Trophoblast cell (in vitro differentiated cells and primary cell): ENCODE results near the gene EPHA1.

ENCODE experiments used
- DNase-seq, 2 donors: peaks; one replicate each; pipeline ENCODE4 v3.0.0-alpha.2; 2016
- H2AFZ ChIP-seq: 2 replicates; pipeline ENCODE4 v1.6.1; 2013; ENCODE audit warnings: low read length, moderate library complexity, mild to moderate bottlenecking; ENCODE audit not compliant: insufficient read depth, poor library complexity
- H2AK5ac ChIP-seq: 2 replicates; pipeline ENCODE4 v1.6.1; 2013; ENCODE audit warnings: mild to moderate bottlenecking, low read length
- H2BK120ac ChIP-seq: 2 replicates; pipeline ENCODE4 v1.6.1; 2013; ENCODE audit warnings: low read length, mild to moderate bottlenecking, moderate library complexity; ENCODE audit not compliant: insufficient read depth, poor library complexity
- H2BK12ac ChIP-seq: 2 replicates; pipeline ENCODE4 v1.6.1; 2013; ENCODE audit warnings: mild to moderate bottlenecking, low read length, moderate library complexity
- H2BK5ac ChIP-seq: 2 replicates; pipeline ENCODE4 v1.6.1; 2013; ENCODE audit warnings: low read length, low read depth, moderate library complexity, mild to moderate bottlenecking; ENCODE audit not compliant: poor library complexity
- H3K14ac ChIP-seq: 2 replicates; pipeline ENCODE4 v1.6.1; 2013; ENCODE audit warnings: mild to moderate bottlenecking, low read length
- H3K18ac ChIP-seq: 2 replicates; pipeline ENCODE4 v1.6.1; 2013; ENCODE audit warnings: mild to moderate bottlenecking, low read length
- H3K23ac ChIP-seq: 2 replicates; pipeline ENCODE4 v1.6.1; 2013; ENCODE audit warnings: low read length
- H3K27ac ChIP-seq: 2 replicates; pipeline ENCODE4 v1.5.1; 2013; ENCODE audit warnings: low read depth, mild to moderate bottlenecking, inconsistent platforms, low read length, moderate library complexity
- H3K27me3 ChIP-seq: 2 replicates; pipeline ENCODE4 v1.6.1; 2013; ENCODE audit warnings: inconsistent platforms, mild to moderate bottlenecking, low read length, moderate library complexity; ENCODE audit not compliant: insufficient read depth
- H3K36me3 ChIP-seq, 2 experiments: 1 replicate in 1 of 2; 2 replicates in 1 of 2; pipeline ENCODE4 v1.6.1; 2013; ENCODE audit warnings: low read length in 2 of 2, mild to moderate bottlenecking in 2 of 2, moderate library complexity in 1 of 2; ENCODE audit not compliant: insufficient read depth in 2 of 2, control insufficient read depth in 1 of 2
- H3K4ac ChIP-seq: 2 replicates; pipeline ENCODE4 v1.6.1; 2013; ENCODE audit warnings: low read depth, mild to moderate bottlenecking, low read length, moderate library complexity
- H3K4me1 ChIP-seq, 2 experiments: 1 replicate in 1 of 2; 2 replicates in 1 of 2; pipeline ENCODE4 v1.6.1; 2013; ENCODE audit warnings: low read length in 2 of 2, mild to moderate bottlenecking in 2 of 2, moderate library complexity in 1 of 2; ENCODE audit not compliant: insufficient read depth in 2 of 2, control insufficient read depth in 1 of 2
- H3K4me2 ChIP-seq: 2 replicates; pipeline ENCODE4 v1.6.1; 2013; ENCODE audit warnings: inconsistent platforms, mild to moderate bottlenecking, low read length, moderate library complexity
- H3K4me3 ChIP-seq: 2 replicates; pipeline ENCODE4 v1.5.1; 2013; ENCODE audit warnings: mild to moderate bottlenecking, low read depth, low read length, inconsistent platforms
- H3K79me1 ChIP-seq: one replicate; pipeline ENCODE4 v1.6.1; 2013; ENCODE audit warnings: low read length
- H3K79me2 ChIP-seq: 2 replicates; pipeline ENCODE4 v1.6.1; 2013; ENCODE audit warnings: low read length, mild to moderate bottlenecking; ENCODE audit not compliant: control insufficient read depth, insufficient read depth, poor library complexity
- H3K9ac ChIP-seq: 2 replicates; pipeline ENCODE4 v1.6.1; 2013; ENCODE audit warnings: mild to moderate bottlenecking, low read length
- H3K9me3 ChIP-seq: 2 replicates; pipeline ENCODE4 v1.6.1; 2013; ENCODE audit warnings: low read depth, mild to moderate bottlenecking, control low read depth, inconsistent platforms, low read length; ENCODE audit not compliant: insufficient read depth
- H4K12ac ChIP-seq: 2 replicates; pipeline ENCODE4 v1.6.1; 2013; ENCODE audit warnings: low read depth, mild to moderate bottlenecking, low read length, moderate library complexity
- H4K8ac ChIP-seq: 2 replicates; pipeline ENCODE4 v1.6.1; 2013; ENCODE audit warnings: low read depth, mild to moderate bottlenecking, low read length, moderate library complexity
- H4K91ac ChIP-seq: one replicate; pipeline ENCODE4 v1.6.1; 2013; ENCODE audit warnings: low read depth, mild to moderate bottlenecking, low read length, moderate library complexity
- WGBS: extraction: QIAGEN DNeasy Blood & Tissue Kit; methylation state at CpG from one replicate; pipeline ENCODE4 v1.1.7; 2013; ENCODE audit warnings: missing lambda C conversion rate; ENCODE audit not compliant: insufficient read length, insufficient coverage; ENCODE audit errors: extremely low coverage; 5-methylcytosine and 5-hydroxymethylcytosine counted together

EPHA1 gene

GRCh38 chr7:143433759-143434158, 25.1 kb upstream of the EPHA1 start:
- H3K36me3 ChIP-seq: no peaks in the 10 kb centered on the region
- no peak overlapping the region for H2BK5ac ChIP-seq
- no peak overlapping the region for H4K8ac ChIP-seq
- no peak overlapping the region for H3K4me3 ChIP-seq
- no peak for DNase-seq
- no peak overlapping the region for H3K23ac ChIP-seq
- H3K4me1 ChIP-seq: no peaks in the 10 kb centered on the region
- H3K27me3 ChIP-seq: no peaks in the 10 kb centered on the region
- no peak overlapping the region for H3K27ac ChIP-seq
- no CpG with 5 or more reads among the region's 4 CpGs for WGBS
- H4K12ac ChIP-seq: no peak overlapping the region
- no peak overlapping the region for H2AFZ ChIP-seq
- no peak overlapping the region for H3K4me2 ChIP-seq
- H2BK12ac ChIP-seq: no peak overlapping the region
- H3K9ac ChIP-seq: no peak overlapping the region
- no peaks in the 10 kb centered on the region for H3K79me2 ChIP-seq
- no peak overlapping the region for H3K4ac ChIP-seq
- H3K9me3 ChIP-seq: no peaks in the 10 kb centered on the region
- H4K91ac ChIP-seq: no peak overlapping the region
- H3K18ac ChIP-seq: no peak overlapping the region
- H3K79me1 ChIP-seq: no peaks in the 10 kb centered on the region
- no peak overlapping the region for H2AK5ac ChIP-seq
- no peak overlapping the region for H3K14ac ChIP-seq
- no peak overlapping the region for H2BK120ac ChIP-seq

GRCh38 chr7:143431109-143431508, 22.5 kb upstream of the EPHA1 start:
- no peak overlapping the region for H2BK120ac ChIP-seq
- H2BK12ac ChIP-seq: no peak overlapping the region
- H3K36me3 ChIP-seq: no peaks in the 10 kb centered on the region
- WGBS: no CpG with 5 or more reads among the region's 2 CpGs
- no peak overlapping the region for H3K4ac ChIP-seq
- H3K4me2 ChIP-seq: no peak overlapping the region
- no peak overlapping the region for H4K12ac ChIP-seq
- H3K18ac ChIP-seq: no peak overlapping the region
- H3K9me3 ChIP-seq: no peaks in the 10 kb centered on the region
- no peak overlapping the region for H2AK5ac ChIP-seq
- no peak overlapping the region for H4K91ac ChIP-seq
- H3K9ac ChIP-seq: no peak overlapping the region
- no peaks in the 10 kb centered on the region for H3K4me1 ChIP-seq
- H3K14ac ChIP-seq: no peak overlapping the region
- H3K27me3 ChIP-seq: no peaks in the 10 kb centered on the region
- no peak overlapping the region for H3K4me3 ChIP-seq
- H3K79me1 ChIP-seq: no peaks in the 10 kb centered on the region
- H3K23ac ChIP-seq: no peak overlapping the region
- no peak overlapping the region for H3K27ac ChIP-seq
- H2BK5ac ChIP-seq: no peak overlapping the region
- H4K8ac ChIP-seq: no peak overlapping the region
- no peak overlapping the region for H2AFZ ChIP-seq
- no peaks in the 10 kb centered on the region for H3K79me2 ChIP-seq
- no peak for DNase-seq

- no peak overlapping the region for H2AFZ ChIP-seq
- no peak overlapping the region for H3K9ac ChIP-seq
- WGBS: no CpG with 5 or more reads among the region's 10 CpGs
- H2BK12ac ChIP-seq: no peak overlapping the region
- H4K12ac ChIP-seq: no peak overlapping the region
- H2AK5ac ChIP-seq: no peak overlapping the region
- no peak overlapping the region for H3K23ac ChIP-seq
- H3K9me3 ChIP-seq: no peaks in the 10 kb centered on the region
- no peaks in the 10 kb centered on the region for H3K36me3 ChIP-seq
- no peak overlapping the region for H3K14ac ChIP-seq
- H3K4me2 ChIP-seq: no peak overlapping the region
- H3K4me1 ChIP-seq: no peaks in the 10 kb centered on the region
- H2BK120ac ChIP-seq: no peak overlapping the region
- no peak overlapping the region for H3K27ac ChIP-seq
- no peak overlapping the region for H3K4me3 ChIP-seq
- H3K79me1 ChIP-seq: no peaks in the 10 kb centered on the region
- no peak overlapping the region for H2BK5ac ChIP-seq
- H3K18ac ChIP-seq: no peak overlapping the region
- no peak overlapping the region for H4K8ac ChIP-seq
- no peak overlapping the region for H4K91ac ChIP-seq
- no peak overlapping the region for H3K4ac ChIP-seq
- peak; percentile 28 to 63 for DNase-seq
- H3K79me2 ChIP-seq: no peaks in the 10 kb centered on the region
- H3K27me3 ChIP-seq: no peaks in the 10 kb centered on the region
These were observed 21.4 kb upstream of the EPHA1 start for GRCh38 chr7:143429770-143430698.

- Histone ChIP-seq H2BK120ac (no peak overlapping the region), H3K14ac (no peak overlapping the region), H2AK5ac (no peak overlapping the region), H4K8ac (no peak overlapping the region), H3K4me3 (no peak overlapping the region), H3K27ac (no peak overlapping the region), H3K79me1 (no peaks in the 10 kb centered on the region), H2AFZ (no peak overlapping the region), H3K36me3 (no peaks in the 10 kb centered on the region), H2BK5ac (no peak overlapping the region), H3K27me3 (no peaks in the 10 kb centered on the region), H3K9ac (no peak overlapping the region), H2BK12ac (no peak overlapping the region), H3K9me3 (peaks cover 3% of the 10 kb centered on the region), H3K4ac (no peak overlapping the region), H4K91ac (no peak overlapping the region), H4K12ac (no peak overlapping the region), H3K23ac (no peak overlapping the region), H3K4me1 (no peaks in the 10 kb centered on the region), H3K4me2 (no peak overlapping the region), H3K79me2 (no peaks in the 10 kb centered on the region), H3K18ac (no peak overlapping the region)
- no CpG with 5 or more reads among the region's 2 CpGs for WGBS
- DNase-seq: no peak
These were observed 18.0 kb upstream of the EPHA1 start for GRCh38 chr7:143426479-143427142.
